Suppressor macrophage treated with lipopolysaccharide for 4 hours (primary cell): ENCODE data around the gene GATAD2B.

Experiments used
- DNase-seq: peaks from one replicate; pipeline ENCODE4 v3.0.0-alpha.2; 2020

GATAD2B gene

DNA sequence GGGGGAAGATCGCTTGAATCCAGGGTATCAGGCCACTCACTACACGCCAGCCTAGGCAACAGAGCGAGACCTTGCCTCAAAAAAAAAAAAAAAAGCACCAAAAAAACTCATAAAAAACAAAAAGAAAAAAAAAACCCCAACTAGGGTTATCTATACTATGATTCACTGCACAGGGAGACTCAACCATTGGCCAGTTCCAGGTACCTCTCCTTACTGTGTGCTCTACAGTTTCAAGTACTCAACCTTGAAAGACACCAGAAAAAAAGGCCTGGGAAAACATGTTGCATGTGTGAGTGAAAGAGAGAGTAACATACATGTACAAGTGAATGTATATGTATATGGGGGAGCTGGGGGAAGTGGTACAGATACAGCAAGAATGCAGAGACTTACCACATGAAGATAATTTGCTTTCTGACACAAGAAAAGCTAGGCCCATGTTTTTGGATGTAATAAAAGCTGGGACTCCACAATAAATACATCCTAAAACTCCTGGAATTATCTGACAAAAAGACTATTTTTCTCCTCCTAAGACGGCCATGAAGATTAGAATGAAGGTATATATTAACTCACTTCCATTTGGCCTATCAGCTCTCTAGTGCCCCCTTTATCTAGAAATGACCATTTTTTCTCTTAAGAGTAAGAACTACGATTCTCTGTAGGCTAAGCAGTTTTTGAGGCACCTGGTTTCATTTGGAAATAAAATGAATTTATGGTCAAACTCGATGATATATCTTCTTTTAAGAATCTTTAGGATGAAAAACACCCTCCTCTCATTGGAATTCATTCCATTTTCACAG lies 95.4 kb downstream of the GATAD2B start:
- no peak for DNase-seq

DNA sequence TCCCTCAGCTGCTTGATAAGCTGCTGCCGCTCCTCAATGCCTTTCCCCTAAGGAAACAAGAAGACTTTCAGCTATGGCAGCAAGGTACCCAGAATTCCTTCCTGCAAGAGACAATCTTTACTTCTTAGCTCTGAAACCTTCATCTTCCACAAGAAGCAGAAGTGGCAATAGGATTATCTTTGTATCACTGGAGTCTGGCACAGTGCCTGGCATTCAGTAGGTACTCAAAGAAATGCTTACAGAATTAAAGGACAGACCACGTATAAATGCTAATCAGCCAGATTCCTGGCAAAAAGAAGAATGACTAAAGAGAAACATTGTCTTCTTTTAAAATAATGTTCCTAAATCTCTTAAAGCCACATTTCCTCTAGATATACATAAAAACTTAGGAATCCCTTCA lies 103.9 kb downstream of the GATAD2B start:
- DNase-seq: no peak

DNA sequence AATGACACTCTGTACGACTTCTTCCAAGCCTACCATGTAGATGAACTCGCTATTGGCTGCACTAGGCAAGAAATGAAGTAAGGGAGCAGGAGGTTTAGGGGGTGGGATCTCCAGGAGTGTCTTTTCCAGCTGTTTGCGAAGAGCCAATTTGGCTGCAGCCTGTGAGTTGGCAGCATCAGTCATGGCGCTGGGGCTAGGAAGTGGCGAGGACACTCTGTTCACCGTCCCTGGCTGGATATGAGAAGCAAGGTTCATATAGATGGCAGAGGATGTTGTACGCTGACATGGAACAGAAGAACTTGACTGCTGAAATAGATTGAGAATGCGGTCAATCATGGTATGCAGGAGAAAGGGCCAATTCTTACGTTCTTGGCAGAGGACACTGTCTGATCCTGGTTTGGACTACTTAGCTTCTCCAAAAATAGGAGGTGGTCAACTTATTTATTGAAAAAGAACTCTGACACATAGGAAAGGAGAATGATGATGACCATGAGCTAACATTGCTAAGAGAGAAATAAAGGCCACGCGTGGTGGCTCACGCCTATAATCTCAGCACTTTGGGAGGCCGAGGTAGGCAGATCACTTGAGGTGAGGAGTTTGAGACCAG lies 106.4 kb downstream of the GATAD2B start:
- no peak for DNase-seq

DNA sequence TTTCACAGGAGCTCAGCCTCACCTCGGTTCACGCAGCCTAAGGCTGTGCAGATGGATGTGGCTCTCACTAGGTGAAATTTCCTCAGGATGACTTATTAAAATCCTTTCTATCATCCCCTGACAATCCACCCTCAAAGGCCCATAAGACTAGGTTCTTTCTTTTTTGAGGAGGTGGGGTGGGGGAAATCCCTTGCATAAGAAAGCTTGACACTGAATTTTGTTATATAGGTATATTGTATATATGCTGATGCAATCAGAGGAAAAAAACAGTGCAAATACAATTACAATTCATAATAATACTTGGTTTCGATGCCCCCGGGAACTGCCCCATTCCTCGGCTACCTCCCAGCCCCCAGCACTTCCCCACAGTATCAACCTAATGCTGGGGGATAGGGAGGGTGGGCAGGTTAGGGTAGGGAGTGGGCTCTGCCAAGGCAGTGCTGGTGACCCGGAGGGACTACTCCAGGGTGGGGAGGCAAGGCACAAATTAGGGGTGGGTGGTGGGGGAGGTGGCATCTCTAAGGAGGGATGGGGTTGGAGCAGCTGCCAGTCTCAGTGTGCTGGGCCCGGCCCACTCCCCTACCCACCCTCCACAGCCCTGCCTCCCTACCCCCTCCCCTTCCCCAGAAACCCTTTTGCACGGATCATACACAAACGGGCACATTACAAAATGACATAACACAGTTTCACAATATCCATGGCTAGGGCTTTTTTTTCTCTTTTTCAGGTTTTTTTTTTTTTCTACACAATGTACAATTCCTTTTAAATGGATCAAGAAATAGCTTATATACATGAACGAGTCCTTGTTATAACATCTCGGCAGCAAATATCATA lies 116.7 kb downstream of the GATAD2B start:
- DNase-seq: no peak

GRCh38 chr1:153805042-153805745 lies 117.6 kb downstream of the GATAD2B start:
- peak; percentile 97 for DNase-seq

- DNase-seq: no peak
Observed at GRCh38 chr1:153804112-153804511, 118.7 kb downstream of the GATAD2B start.

DNA sequence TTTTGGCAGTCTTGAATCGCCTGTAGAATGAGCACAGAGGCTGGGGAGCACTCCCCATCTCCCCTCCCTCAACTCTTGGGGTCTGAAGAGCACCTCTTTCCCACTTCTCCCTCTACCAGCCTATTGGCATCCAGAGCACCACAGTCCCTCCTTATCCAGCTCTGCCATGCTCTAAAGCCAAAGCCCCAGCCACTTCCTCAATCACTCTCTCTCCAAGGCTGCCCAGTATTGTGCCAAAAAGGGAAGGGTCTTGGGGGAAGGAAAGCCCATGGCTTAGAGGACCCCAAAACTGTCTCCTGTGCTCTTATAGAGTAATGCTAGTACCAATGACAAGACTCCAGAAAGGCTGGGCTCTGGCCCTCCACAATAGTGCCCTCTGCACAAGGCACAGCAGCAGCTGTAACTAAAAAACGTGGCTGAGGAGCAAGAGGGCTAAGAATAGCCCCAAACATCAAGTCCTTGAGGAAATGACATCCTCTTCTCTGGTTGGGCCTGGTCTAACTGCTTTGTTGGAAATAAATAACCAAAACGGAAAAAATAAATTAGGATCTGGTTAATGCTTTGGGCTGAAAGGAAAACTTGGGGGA lies 119.2 kb downstream of the GATAD2B start:
- DNase-seq: no peak

GRCh38 chr1:153801786-153802697 lies 120.7 kb downstream of the GATAD2B start:
- DNase-seq: no peak

- no peak for DNase-seq
Observed at GRCh38 chr1:153801028-153801625, 121.6 kb downstream of the GATAD2B start.

DNA sequence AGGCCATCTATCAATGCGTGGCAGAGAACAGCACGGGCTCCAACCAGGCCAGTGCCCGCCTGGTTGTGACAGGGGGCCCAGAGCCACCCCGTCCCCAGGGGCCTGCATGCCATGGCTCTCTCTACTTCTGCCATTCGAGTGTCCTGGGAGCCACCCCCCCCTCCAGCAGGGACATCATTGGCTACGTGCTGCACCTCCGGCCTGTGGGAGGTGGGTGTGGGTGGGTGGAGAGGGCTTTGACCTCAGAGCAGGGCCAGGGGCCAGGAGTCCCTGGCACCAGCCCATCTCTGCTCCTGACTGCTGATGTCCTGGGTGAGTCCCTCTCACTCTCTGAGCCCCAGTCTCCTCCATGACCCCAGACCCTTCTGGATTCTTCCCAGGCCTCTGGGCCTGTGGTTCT lies 122.3 kb downstream of the GATAD2B start:
- DNase-seq: no peak

DNA sequence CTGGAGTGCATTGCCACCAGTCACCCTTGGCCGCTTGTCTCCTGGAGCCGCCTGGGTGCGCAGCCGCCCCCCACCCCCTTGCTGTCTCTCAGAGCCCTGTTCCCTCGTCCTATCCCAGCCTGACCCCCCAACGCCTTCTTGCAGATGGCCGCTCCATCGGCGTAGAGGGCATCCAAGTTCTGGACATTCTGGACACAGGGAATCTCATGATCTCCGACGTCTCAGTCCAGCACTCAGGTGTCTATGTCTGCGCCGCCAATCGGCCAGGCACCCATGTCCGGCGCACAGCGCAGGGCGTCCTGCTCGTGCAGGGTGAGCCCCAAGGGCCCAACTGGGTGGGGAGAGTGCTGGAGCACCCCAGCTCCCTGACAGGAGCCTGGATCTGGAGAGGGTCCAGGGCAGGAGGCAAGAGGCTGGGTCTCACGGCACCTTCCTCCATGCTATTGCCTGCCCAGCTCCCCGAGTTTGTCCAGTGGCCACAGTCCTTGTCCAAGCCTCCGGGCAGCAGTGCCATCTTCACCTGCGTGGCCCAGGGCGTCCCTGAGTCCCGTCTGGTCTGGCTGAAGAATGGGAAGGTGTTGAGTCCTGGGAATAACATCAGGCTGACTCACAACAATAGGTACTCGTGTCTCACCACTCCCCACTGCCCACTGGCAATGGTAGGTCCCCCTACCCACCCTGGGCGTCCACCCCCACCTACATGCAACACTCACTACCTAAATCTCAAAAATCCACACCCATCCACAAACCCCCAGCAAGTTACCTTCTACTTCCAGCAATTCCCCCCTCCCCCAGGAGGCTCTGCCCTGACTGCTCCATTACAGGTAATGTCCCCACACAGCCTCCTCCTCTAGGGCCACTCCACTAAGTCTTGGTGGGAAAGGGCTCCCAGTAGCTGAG lies 123.0 kb downstream of the GATAD2B start:
- DNase-seq: no peak

- DNase-seq: no peak
Observed at GRCh38 chr1:153799016-153799415, 123.8 kb downstream of the GATAD2B start.

DNA sequence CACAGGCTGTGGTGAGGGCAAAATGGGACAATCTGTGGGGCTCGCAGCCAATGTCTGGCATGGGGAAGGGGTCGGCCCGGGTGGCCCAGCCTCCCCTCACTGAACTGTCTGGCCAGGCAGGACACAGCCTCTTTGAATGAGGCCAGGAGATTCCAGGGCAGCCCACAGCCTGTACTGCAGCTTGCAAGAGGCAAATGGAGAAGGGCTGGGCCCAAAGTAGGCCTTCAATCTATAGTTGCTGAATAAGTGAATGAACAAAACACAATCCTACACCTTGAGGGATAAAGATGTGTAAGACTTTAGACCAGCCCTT lies 124.3 kb downstream of the GATAD2B start:
- no peak for DNase-seq

DNA sequence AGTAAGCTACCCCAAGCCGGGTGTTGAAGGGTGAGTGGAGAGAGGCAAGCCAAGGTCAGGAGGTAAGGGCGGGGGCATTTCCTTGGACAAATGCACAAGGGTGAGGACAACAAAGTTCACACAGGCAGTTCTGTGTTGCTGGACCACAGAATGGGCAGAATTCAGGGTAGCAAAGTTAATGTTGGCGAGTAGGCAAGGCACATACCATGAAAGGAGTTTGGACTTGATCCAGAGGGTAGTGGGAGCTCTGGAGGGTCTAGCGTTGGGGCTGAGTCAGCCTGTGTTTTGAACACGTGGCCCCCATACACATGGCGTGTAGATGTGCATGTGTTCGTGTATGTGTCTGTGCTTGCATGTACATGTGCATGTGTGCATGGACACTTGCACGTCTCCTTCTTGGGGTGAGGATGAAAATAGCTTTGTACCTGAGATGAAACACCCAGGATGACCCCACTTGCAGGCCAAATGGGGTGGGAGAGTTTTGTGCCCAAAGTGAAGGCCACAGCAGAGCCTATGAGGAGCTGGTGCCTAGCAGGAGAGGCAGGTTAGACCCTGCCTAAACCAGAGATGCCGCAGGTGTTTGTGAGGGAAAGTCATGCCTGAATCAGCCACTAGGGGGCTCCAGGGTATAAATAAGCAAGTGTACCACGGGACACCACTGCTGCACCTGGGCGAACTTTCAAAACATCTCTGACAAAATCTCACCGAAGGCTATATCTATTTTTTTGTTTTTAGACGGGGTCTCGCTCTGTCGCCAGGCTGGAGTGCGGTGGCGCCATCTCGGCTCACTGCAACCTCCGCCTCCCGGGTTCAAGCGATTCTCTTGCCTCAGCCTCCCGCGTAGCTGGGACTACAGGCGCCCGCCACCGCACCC lies 125.7 kb downstream of the GATAD2B start:
- peak; percentile 79 for DNase-seq

- no peak for DNase-seq
Observed at GRCh38 chr1:153795934-153796785, 126.6 kb downstream of the GATAD2B start.

DNA sequence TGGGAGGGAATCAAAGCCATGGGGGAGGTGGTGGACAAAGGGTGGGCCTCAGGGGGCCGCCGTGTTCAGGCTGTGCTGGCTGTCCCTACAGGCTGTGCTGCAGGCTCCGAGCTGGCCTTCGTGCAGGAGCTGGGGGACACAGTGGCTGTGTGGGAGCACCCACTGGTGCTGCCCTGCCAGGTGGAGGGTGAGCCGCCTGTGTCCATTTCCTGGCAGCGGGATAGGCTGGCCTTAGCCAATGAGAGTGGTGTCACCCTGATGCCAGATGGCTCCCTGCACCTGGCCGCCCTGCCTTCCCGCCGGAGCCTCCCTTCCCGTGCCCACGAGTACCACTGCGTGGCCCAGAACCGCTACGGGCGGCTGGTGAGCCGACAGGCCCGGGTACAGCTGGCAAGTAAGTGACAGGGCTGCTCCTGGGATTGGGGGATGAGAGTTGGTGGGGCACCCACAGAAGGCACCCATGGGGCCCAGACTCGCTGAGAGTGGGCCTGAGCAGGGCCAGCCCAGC lies 127.4 kb downstream of the GATAD2B start:
- no peak for DNase-seq

DNA sequence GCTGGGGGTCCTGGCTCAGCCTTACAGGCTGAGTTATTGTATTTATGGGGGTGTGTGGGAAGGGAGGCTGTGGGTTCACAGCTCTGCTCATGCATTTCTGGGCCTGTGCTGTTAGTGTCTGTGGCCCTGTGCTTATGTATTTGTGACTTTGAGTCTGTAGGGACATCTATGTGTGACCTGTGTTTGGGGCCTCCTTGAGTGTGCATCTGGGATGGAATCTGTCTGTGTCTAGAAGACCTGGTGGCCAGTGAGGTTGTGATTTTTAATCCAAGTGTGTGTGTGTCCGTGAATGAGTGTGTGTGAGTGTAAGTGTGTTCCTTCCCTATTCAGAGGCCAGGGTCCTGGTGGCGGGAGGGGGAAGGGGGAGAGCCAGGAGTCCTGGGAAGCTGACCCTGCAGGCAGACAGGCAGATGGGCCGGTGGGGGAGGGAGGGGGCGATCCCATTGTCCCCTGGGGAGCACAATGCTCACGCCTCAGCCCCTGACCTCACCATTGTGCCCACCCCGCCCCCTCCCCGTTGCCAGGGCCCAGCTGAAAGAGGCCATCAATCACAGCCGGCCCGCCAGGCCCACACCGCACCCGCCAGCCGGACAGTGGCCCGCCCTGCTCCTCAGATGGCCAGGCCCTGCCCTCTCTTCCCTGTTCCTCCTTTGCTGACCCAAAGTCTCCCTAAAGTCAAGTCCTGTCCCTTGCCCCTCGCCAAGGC lies 128.0 kb downstream of the GATAD2B start:
- DNase-seq: no peak
